Stimulated activated CD4-positive, alpha-beta T cell treated with anti-CD3 and anti-CD28 coated beads, Interleukin-1b, Interleukin-23, amount 100 ng/mL, for 4 hours (primary cell): ENCODE data around the gene PCDHGA9.
"Not testable (repeated sequence)": the region's sequence is repeated elsewhere in the genome, so short reads cannot be mapped to it uniquely, and the experiment has no call there.

ENCODE experiments used
- DNase-seq, 2 donors: peaks; one replicate each; pipeline ENCODE4 v3.0.0-alpha.2; 2020; ENCODE audit warnings: low read depth in 2 of 2

The PCDHGA9 gene

DNA sequence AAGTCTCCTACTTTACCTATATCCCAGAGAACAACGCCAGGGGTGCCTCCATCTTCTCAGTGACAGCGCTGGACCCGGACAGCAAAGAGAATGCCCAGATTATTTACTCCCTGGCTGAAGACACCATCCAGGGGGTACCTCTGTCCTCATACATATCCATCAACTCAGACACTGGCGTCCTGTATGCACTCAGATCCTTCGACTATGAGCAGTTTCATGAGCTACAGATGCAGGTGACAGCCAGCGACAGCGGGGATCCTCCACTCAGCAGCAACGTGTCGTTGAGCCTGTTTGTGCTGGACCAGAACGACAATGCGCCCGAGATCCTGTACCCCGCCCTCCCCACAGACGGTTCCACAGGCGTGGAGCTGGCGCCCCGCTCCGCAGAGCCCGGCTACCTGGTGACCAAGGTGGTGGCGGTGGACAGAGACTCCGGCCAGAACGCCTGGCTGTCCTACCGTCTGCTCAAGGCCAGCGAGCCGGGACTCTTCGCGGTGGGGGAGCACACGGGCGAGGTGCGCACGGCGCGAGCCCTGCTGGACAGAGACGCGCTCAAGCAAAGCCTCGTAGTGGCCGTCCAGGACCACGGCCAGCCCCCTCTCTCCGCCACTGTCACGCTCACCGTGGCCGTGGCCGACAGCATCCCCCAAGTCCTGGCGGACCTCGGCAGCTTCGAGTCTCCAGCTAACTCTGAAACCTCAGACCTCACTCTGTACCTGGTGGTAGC is 12.1 kb downstream of the PCDHGA9 start:
- not testable (repeated sequence) for DNase-seq

- DNase-seq = not testable (repeated sequence)
Observed at GRCh38 chr5:141415275-141415618, 12.7 kb downstream of the PCDHGA9 start.

DNA sequence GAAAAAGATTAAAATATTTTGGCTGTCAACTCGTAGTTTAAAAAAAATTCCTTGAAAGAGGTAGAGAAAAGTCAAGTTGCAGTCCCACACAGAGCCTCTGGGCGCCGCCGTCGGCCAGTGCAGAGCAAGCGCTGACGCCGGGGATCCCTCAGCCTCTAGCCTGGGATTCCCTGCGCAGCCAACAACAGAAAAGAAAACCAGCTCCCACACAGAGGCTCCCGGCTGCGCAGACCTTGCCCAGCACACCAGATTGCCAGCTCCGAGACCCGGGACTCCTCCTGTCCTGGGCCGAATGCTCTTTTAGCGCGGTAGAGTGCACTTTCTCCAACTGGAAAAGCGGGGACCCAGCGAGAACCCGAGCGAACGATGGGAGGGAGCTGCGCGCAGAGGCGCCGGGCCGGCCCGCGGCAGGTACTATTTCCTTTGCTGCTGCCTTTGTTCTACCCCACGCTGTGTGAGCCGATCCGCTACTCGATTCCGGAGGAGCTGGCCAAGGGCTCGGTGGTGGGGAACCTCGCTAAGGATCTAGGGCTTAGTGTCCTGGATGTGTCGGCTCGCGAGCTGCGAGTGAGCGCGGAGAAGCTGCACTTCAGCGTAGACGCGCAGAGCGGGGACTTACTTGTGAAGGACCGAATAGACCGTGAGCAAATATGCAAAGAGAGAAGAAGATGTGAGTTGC is 15.1 kb downstream of the PCDHGA9 start, which contains the start of gene PCDHGB7:
PCDHGB7 (plus strand) TSS at position 184 of the 679 bp plus-strand sequence; CDS start at position 367, 183 bp downstream.
- DNase-seq = peak in 1 of 2 donors; percentile 48

- no peak for DNase-seq
Observed at GRCh38 chr5:141419074-141419880, 16.7 kb downstream of the PCDHGA9 start.

DNA sequence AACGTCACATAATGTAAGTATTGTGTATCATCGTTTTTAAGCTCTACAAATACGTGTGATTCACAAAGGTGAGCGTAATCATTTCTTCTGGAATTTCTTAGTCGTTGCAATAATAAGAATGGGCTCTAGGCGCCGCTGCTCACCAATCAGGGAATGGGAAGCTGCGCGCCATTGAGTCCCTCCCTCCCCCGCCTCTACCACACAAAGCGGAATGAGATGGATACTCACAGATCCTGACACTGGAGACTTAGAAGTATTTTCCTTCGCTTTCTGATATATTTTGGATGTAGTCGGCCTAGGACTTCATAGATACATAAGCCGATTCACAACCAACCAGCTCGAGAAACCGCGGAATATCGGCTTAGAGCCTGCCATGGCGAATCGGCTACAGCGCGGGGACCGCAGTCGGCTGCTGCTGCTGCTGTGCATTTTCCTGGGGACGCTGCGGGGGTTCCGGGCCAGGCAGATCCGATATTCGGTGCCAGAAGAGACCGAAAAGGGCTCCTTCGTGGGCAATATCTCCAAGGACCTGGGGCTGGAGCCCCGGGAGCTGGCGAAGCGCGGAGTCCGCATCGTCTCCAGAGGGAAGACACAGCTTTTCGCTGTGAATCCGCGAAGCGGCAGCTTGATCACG is 18.4 kb downstream of the PCDHGA9 start, which contains the start of gene PCDHGA11:
PCDHGA11 (plus strand) TSS at position 197 of the 634 bp plus-strand sequence; CDS start at position 374, 177 bp downstream.
- no peak for DNase-seq

DNA sequence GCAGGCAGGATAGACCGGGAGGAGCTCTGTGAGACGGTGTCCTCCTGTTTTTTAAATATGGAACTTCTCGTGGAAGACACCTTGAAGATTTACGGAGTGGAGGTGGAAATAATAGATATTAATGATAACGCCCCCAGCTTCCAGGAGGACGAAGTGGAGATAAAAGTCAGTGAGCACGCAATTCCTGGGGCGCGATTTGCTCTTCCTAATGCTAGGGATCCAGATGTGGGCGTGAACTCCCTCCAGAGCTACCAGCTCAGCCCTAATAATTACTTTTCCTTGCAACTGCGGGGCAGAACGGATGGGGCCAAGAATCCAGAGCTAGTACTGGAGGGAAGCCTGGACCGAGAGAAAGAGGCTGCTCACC is 18.9 kb downstream of the PCDHGA9 start:
- DNase-seq = no peak

DNA sequence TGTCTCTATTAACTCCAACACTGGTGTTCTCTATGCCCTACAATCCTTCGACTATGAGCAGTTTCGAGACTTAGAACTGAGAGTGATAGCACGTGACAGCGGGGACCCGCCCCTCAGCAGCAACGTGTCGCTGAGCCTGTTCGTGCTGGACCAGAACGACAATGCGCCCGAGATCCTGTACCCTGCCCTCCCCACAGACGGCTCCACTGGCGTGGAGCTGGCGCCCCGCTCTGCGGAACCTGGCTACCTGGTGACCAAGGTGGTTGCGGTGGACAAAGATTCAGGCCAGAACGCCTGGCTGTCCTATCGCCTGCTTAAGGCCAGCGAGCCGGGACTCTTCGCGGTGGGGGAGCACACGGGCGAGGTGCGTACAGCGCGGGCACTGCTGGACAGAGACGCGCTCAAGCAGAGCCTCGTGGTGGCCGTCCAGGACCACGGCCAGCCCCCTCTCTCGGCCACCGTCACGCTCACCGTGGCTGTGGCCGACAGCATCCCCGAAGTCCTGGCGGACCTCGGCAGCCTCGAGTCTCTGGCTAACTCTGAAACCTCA is 20.2 kb downstream of the PCDHGA9 start:
- no peak for DNase-seq

- no peak for DNase-seq
Observed at GRCh38 chr5:141427783-141428426, 25.3 kb downstream of the PCDHGA9 start.

GRCh38 chr5:141430332-141431113 is 27.9 kb downstream of the PCDHGA9 start, which contains the start of gene PCDHGA12:
Gene PCDHGA12 (plus strand): TSS chr5:141430507. CDS start chr5:141430760, 253 bp downstream.
- no peak for DNase-seq

DNA sequence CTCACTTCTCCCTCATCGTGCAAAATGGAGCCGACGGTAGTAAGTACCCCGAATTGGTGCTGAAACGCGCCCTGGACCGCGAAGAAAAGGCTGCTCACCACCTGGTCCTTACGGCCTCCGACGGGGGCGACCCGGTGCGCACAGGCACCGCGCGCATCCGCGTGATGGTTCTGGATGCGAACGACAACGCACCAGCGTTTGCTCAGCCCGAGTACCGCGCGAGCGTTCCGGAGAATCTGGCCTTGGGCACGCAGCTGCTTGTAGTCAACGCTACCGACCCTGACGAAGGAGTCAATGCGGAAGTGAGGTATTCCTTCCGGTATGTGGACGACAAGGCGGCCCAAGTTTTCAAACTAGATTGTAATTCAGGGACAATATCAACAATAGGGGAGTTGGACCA is 28.7 kb downstream of the PCDHGA9 start:
- no peak for DNase-seq

GRCh38 chr5:141432308-141432707 is 29.7 kb downstream of the PCDHGA9 start:
- not testable (repeated sequence) for DNase-seq

- DNase-seq = not testable (repeated sequence)
Observed at GRCh38 chr5:141432726-141433125, 30.1 kb downstream of the PCDHGA9 start.

- DNase-seq = no peak
Observed at GRCh38 chr5:141434006-141434405, 31.4 kb downstream of the PCDHGA9 start.

- no peak for DNase-seq
Observed at GRCh38 chr5:141437221-141437620, 34.6 kb downstream of the PCDHGA9 start.

DNA sequence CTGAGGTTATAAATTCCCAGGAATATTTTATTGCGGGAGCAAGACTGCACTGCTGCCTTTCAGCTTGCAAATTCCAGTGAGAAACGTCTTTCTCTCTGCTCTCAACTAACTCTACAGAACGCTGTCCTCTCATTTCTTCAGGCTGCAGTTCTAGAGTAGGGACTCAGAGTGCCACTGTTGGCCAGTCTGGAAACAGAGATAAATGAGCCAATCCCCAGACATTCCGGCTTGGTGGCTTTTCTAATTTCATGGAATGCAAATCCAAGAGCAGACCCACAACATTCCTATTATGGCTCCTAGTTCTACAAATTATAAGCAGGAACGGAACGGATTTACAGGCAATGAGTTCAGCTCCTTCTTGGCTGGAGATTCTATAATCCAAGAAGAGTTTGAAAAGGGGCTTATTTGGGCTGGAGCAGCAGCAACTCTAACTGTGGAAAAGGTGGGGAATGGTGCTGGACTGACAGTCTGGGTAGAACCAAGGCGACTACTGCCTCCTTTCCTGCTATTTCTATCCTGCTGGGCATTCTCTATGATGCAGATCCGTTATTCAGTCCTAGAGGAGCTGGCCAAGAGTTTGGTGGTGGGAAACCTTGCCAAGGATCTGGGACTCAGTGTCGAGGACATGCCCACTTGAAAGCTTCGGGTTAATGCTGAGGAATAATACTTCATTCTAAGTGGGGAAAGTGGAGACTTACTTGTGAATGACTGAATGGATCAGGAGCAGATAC is 37.0 kb downstream of the PCDHGA9 start:
- DNase-seq = no peak

DNA sequence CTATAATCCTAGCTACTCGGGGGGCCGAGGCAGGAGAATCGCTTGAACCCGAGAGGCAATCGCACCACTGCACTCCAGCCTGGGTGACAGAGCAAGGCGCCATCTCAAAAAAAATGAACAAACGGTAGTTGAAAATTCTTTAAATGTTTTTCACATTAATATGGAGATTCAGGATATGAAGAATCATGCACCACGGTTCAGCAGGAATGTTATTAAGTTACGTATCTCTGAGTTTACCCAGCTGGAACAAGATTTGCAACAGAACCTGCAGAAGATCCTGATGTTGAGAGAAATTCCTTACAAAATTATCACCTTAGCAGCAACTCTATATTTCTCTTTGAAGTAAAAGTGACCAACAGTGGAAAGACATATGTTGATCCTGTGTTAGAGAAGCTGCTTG is 37.8 kb downstream of the PCDHGA9 start:
- no peak for DNase-seq

- DNase-seq = no peak
Observed at GRCh38 chr5:141441571-141442170, 39.1 kb downstream of the PCDHGA9 start.
